ENCODE data around the gene PDGFRA.
A peak's percentile ranks its signal among the peaks of the same experiment; 100 is the strongest.
"Not testable (repeated sequence)": the region's sequence is repeated elsewhere in the genome, so short reads cannot be mapped to it uniquely, and the experiment has no call there.

PDGFRA gene

GRCh38 chr4:54228056-54228527, 1.0 kb upstream of the PDGFRA start:
- no peak for DNase-seq

DNA sequence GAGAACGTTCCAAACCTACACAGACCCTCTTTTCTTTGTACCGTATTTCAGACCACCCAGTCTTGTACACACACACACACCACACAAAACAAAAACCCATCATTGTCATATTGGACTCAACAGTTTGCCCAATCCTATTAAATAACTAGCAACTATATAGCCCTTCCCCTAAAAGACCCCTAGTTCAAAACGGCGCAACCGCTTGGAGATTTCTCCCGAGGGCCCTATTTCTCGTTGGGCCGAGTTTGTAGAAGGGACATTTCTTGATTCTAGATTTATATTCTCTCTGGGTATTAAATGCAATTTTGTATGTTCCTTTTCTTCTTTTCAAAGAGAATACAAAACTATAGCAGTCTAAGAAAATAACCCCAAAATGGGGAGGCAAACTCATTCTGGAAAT, 547 bp upstream of the PDGFRA start:
- DNase-seq = no peak

DNA sequence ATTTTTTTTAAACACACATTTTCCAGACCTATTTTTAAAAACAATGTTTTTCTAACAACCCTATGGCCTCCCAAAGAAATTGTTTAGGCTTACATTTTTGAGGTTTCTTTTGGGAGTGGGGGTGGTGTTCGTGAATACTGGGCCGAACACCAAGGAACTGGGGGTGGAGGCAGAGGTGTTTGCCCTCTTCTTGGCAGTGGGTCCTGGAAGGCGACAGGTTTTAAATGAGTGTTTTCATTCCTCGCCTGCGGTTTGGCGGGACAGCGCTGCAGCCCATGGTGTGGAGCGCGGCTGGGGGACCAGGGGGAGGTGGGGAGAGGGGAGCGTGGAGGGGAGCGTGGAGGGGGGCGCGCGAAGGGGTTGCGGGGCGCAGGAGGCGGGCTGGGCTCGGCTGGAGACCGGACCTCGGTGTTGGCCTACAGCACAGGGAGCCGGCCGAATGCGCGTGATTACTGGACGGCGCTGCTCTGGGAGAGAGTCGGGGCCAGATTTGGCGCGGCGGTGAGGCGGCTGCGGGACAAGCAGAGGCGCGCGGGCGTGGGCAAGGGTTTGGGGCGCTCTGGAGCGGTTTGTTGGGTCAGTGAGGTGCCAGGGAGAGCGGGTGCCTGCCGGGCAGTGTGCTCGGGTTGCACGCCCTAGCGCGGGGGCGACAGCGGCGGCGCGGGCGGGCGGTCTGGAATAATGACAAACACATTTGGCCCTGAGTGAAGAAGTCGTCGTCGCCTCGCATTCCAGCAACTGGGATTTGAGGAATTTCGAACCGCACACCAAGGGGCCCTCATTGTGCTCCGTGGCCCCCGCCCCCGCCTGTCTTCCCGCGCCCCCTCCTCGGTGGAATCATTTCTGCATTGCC, 764 bp downstream of the PDGFRA start:
- no peak for DNase-seq

GRCh38 chr4:54230484-54231418, 1.7 kb downstream of the PDGFRA start:
- DNase-seq = no peak

GRCh38 chr4:54231419-54231767, 2.3 kb downstream of the PDGFRA start:
- no peak for DNase-seq

DNA sequence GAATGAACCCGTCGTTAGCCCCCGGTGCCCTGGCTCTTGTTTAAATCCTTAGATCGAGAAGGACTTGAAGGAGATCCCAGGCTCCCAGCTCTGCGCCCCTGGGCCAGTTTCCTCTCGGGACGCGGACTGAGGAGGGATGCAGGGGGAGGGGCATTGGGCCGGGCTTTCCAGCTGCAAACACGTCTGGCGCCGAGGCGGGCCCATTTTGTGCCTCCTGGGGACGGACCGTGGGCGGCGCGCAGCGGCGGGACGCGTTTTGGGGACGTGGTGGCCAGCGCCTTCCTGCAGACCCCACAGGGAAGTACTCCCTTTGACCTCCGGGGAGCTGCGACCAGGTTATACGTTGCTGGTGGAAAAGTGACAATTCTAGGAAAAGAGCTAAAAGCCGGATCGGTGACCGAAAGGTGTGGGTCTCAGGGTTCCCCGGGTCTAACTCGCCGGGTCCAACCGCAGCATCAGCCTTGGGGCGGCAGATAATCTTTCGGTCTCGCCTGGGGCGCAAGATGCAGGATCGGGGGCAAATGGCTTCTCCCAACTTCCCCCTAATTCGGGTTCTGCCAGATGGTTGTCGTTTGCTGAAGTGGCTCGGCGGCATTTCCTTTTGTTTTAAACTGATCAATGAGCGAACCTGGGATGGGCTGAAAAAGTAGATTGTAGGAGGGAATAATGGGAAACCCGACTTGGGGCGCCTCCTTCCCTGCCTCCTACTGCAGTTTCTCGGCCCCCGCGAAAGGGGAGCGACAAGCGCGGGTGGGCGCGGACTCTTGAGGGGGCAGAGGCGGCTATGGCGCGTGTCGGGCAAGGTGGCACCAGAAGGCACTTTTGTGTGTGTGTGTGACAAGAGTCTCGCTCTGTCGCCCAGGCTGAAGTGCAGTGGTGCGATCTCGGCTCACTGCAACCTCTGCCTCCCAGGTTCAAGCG, 2.9 kb downstream of the PDGFRA start:
- no peak for DNase-seq

GRCh38 chr4:54233277-54233696, 4.2 kb downstream of the PDGFRA start:
- peak; percentile 62 to 65 for DNase-seq

GRCh38 chr4:54233697-54234496, 4.8 kb downstream of the PDGFRA start:
- DNase-seq = peak; percentile 67

DNA sequence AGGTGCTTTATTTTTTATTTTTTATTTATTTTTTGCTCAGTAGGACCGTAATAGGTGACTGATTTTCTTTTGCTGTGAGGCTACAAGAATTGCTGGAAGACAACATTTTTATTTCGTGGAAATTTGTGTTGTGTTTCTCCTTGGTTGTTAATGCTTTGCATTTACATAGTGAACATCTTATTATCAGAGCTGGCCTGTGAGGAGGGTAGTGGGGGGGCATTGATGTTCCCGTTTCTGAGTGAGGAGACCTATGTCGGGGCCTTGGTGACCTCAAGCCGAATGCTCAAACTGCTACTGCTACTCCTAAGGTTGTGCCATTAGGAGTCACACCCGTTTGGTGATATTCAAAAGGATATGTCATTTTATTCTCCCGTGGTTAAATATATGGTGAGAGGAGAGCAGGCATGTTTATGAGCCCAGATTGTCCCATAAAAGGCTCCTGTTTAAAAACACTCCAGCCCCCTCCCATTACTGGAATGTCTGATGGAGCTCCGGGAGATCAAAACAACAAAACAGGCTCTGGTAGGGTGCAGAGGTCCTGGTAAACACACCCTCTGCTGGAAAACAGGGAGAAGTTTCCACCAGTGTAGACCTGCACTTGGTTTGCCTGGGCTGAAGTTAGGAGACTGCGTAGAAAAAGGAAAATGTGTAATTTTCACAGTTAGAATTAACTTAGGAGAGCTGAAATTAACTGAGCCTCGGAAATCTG, 5.6 kb downstream of the PDGFRA start:
- no peak for DNase-seq

DNA sequence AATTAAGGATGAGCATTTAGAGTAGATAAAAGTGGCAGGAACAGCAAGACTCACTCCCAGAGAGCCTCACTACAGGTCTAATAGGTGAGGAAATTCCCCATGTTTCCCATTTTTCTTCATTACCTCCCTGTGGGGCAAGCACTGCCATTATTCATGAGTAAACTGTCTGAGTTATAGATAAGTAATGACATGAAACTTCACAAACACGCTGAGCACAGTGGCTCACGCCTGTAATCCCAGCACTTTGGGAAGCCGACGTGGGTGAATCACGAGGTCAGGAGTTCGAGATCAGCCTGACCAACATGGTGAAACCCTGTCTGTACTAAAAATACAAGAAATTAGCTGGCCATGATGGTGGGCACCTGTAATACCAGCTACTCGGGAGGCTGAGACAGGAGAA, 7.2 kb downstream of the PDGFRA start:
- DNase-seq = not testable (repeated sequence)

DNA sequence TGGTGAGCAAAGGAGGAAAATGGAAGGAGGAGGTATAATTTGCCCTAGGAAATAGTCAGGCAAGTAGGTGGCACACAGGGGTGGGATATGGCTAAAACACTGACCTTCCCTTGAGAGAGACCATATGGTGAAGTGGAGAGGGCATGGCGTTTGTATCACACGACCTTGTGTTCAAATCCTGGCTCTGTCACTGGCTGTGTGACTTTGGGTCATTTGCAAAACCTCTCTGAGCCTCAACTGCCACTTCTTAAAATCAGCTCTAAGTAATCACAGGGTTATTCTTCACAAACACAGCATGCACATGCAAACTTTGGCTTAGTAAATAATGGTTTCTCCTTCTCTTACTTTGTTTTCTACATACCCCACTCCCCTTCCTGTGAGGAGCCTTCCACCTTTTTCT, 8.7 kb downstream of the PDGFRA start:
- no peak for DNase-seq

- no peak for DNase-seq
Measured at GRCh38 chr4:54238389-54238788, 9.3 kb downstream of the PDGFRA start.

DNA sequence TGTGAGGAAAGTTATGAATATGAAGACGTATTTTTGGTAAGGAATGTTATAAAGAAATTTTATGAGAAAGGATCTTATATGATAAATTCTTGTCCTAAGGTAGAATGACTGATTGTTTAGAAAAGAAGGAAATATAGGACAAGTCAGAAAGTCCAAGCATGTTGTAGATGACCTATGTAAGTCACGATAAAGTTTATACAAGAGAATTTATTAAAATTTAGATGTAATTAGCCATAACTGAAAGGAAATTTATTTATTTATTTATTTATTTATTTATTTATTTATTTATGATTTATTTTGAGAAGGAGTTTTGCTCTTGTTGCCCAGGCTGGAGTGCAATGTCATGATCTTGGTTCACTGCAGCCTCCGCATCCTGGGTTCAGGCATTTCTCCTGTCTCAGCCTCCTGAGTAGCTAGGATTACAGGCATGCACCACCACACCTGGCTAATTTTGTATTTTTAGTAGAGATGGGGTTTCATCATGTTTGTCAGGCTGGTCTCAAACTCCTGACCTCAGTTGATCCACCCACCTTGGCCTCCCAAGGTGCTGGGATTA, 12.3 kb downstream of the PDGFRA start:
- DNase-seq = not testable (repeated sequence)

DNA sequence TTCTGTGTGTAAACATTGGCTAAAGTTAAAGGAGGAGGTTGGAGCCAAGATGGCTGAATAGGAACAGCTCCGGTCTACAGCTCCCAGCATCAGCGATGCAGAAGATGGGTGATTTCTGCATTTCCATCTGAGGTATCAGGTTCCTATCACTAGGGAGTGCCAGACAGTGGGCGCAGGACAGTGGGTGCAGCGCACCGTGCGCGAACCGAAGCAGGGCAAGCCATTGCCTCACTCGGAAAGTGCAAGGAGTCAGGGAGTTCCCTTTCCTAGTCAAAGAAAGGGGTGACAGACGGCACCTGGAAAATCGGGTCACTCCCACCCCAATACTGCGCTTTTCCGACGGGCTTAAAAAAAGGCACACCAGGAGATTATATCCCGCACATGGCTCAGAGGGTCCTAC, 14.4 kb downstream of the PDGFRA start:
- not testable (repeated sequence) for DNase-seq

- not testable (repeated sequence) for DNase-seq
Measured at GRCh38 chr4:54252312-54252711, 23.2 kb downstream of the PDGFRA start.

GRCh38 chr4:54254116-54254914, 25.2 kb downstream of the PDGFRA start:
- DNase-seq = no peak

DNA sequence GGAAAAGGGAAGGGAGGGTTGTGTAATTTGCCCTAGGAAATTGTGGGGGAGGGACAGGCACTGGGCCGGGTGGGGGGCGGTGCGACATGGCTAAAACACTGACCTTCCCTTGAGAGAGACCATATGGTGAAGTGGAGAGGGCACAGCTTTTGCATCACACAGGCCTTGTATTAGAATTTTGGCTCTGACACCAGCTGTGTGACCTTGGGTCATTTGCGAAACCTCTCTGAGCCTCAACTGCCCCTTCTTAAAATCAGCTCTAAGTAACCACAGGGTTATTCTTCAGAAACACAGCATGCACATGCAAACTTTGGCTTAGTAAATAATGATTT, 25.8 kb downstream of the PDGFRA start:
- no peak for DNase-seq

GRCh38 chr4:54255881-54256280, 26.8 kb downstream of the PDGFRA start:
- DNase-seq = no peak

GRCh38 chr4:54256491-54257486, 27.7 kb downstream of the PDGFRA start:
- no peak for DNase-seq
